ENCODE data around the gene DNAJB8.
A peak's percentile ranks its signal among the peaks of the same experiment; 100 is the strongest.

Gene DNAJB8

DNA sequence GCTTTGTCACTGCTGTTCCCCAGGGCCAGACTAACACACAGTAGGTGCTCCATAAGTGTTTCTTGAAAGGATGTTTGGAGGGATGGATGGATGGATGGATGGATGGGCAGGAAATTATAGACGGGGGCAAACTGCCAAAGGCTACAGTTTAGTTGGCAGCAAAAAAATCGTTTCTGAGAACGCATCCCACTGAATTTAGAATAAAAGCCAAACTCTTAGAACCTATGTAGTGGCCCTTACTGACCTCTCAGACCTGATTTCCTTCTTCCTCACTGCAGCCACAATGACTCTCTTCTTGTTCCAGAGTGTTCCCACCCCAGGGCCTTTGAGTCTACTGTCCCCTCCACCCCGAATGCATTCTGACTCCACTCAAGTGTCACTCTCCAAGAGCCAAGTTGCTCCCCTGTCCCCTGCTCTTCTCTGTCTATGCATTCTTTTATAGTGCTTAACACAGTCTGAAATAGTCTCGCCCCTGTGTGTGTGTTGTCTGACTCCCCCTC lies 31.5 kb upstream of the DNAJB8 start:
- Mint-ChIP-seq H3K4me3 (peak overlapping the region; percentile 38), H3K36me3 (ENCODE audit: low read depth) (no peaks in the 10 kb centered on the region), H3K9me3 (no peaks in the 10 kb centered on the region), H3K4me1 (peaks cover 5% of the 10 kb centered on the region), H3K27ac (no peak overlapping the region), H3K27me3 (peaks cover 53% of the 10 kb centered on the region)
- DNase-seq (no peak), ATAC-seq (no peak)

DNA sequence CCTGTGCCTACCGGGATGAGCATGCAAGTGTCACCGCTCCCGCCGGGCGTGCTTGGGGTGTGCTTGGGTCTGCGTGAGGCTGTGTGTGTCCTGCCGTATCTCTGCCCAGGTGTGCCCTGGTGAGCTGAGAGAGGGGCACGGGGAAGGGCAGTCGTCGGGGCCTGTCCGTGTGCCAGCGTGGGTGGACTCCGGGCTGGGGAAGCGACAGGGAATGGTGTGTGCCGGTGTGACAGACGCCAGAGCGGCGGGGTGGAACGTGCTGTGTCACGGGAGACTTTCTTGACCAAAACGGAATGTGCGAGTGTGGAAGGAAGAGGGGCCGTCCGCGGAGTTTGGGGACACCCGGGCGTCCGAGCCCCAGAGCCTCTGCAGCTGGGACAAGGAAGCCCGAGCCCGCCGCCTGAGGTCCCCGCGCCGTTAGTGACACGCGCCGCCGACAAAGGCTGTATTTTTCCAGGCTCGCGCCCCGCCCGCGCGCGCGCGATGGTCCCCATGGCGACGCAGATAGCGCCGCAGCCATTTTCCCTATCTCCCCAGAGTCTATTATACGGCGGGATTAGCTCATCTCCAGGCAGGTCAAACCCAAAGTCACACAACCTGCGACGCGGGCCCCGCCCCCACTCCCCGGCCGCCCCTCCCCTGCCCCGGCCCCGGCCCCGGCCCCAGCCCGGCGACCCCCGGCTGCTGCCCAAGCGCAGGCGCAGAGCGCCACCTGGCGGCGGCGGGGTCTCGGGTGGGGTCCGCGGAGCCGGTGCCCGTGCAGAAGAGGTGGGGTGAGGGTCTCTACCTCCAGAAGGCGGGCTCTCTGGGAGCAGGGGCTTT lies 30.8 kb upstream of the DNAJB8 start:
- Mint-ChIP-seq H3K4me3 (peak overlapping the region; percentile 65), H3K36me3 (ENCODE audit: low read depth) (no peaks in the 10 kb centered on the region), H3K4me1 (peaks cover 5% of the 10 kb centered on the region), H3K9me3 (no peaks in the 10 kb centered on the region), H3K27ac (peak overlapping the region; percentile 58), H3K27me3 (peaks cover 53% of the 10 kb centered on the region)
- peak; percentile 57 for ATAC-seq
- DNase-seq = peak; percentile 78

GRCh38 chr3:128496602-128497304 lies 30.1 kb upstream of the DNAJB8 start:
- Mint-ChIP-seq H3K36me3 (ENCODE audit: low read depth) (no peaks in the 10 kb centered on the region), H3K27ac (no peak overlapping the region), H3K4me3 (peak overlapping the region; percentile 65), H3K27me3 (peaks cover 58% of the 10 kb centered on the region), H3K4me1 (peaks cover 10% of the 10 kb centered on the region), H3K9me3 (no peaks in the 10 kb centered on the region)
- no peak for DNase-seq
- no peak for ATAC-seq

DNA sequence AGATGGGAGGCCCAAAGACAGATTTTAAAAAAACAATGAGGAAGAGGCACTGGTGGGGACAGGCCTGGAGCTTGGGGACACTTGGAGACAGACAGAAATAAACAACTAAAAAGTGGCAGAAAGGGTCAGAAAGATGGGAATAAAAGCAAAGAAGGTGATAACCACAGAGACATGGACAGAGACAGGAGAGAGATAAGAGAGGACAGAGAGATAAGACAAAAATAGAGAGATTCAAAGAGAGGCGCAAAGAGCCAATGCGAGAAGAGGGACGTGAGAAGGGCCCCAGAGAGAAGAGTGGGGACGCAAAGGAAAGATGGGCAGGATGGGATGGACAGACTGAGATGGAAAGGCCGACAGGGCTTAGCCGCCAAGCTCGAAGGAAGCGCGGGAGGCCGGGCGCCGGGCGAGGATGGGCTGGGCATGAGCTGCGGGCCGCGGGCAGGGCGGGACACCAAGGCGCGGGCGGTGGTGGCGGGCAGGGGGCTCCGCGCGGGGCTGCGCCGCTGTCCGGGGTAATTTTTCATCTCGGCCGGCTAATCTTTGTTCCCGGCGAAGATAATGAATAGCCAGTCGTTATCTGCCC lies 29.4 kb upstream of the DNAJB8 start:
- Mint-ChIP-seq H3K9me3 (no peaks in the 10 kb centered on the region), H3K4me3 (no peak overlapping the region), H3K4me1 (peaks cover 11% of the 10 kb centered on the region), H3K36me3 (ENCODE audit: low read depth) (no peaks in the 10 kb centered on the region), H3K27me3 (peaks cover 63% of the 10 kb centered on the region), H3K27ac (no peak overlapping the region)
- DNase-seq = no peak
- ATAC-seq = no peak

DNA sequence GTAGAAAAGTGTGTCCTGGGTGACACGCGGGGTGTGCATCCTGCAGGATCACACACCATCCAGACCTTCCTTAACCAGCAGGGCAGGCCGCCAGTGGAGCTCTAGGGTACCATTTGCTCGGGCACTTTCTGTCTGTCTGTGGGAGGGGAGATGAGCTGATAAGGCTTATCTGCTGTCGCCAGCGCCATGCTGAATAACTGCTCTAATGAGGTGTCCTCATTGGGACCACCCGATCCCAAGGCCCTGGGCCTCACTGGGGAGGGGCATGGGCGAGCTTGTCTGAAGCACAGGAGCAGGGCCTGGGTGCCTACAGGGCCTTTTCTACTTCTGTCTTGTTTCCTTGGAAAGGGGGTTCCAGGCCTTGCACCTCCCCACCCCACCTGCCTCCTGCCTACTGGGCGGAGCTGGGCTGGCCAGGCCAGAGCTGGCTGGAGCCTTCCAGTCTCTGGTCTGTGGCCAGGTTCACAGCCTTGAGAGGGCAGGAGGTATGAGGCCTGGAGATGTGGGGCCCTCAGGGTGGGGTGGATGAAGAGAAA lies 28.8 kb upstream of the DNAJB8 start:
- no peak overlapping the region for H3K4me3 Mint-ChIP-seq
- no peak for ATAC-seq
- peaks cover 67% of the 10 kb centered on the region for H3K27me3 Mint-ChIP-seq
- no peak overlapping the region for H3K27ac Mint-ChIP-seq
- H3K36me3 Mint-ChIP-seq (ENCODE audit: low read depth) = no peaks in the 10 kb centered on the region
- DNase-seq = no peak
- H3K4me1 Mint-ChIP-seq = peaks cover 14% of the 10 kb centered on the region
- no peaks in the 10 kb centered on the region for H3K9me3 Mint-ChIP-seq

DNA sequence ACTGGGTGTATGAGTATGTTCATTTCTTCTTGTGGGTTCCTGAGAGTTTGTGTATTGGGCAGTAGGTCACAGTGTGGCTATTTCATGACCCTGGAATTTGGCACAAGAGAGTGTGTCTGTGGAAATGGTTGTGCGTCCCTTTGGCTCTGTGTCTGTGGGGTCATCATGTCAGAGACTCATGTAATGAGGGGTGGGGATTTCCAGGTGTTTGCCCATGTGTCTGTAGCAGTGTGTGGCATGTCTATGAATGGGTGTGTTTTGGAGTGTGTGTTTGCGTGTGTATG lies 27.6 kb upstream of the DNAJB8 start:
- peaks cover 69% of the 10 kb centered on the region for H3K27me3 Mint-ChIP-seq
- H3K4me1 Mint-ChIP-seq = peaks cover 19% of the 10 kb centered on the region
- no peaks in the 10 kb centered on the region for H3K36me3 Mint-ChIP-seq (ENCODE audit: low read depth)
- no peak overlapping the region for H3K27ac Mint-ChIP-seq
- no peaks in the 10 kb centered on the region for H3K9me3 Mint-ChIP-seq
- ATAC-seq = no peak
- no peak overlapping the region for H3K4me3 Mint-ChIP-seq
- no peak for DNase-seq

- H3K9me3 Mint-ChIP-seq = no peaks in the 10 kb centered on the region
- ATAC-seq (no peak), DNase-seq (no peak)
- H3K4me3 Mint-ChIP-seq = peak overlapping the region; percentile 23
- no peak overlapping the region for H3K27ac Mint-ChIP-seq
- H3K27me3 Mint-ChIP-seq = peaks cover 65% of the 10 kb centered on the region
- H3K4me1 Mint-ChIP-seq = peaks cover 19% of the 10 kb centered on the region
- H3K36me3 Mint-ChIP-seq (ENCODE audit: low read depth) = no peaks in the 10 kb centered on the region
Measured at GRCh38 chr3:128493570-128494366, 27.1 kb upstream of the DNAJB8 start.

DNA sequence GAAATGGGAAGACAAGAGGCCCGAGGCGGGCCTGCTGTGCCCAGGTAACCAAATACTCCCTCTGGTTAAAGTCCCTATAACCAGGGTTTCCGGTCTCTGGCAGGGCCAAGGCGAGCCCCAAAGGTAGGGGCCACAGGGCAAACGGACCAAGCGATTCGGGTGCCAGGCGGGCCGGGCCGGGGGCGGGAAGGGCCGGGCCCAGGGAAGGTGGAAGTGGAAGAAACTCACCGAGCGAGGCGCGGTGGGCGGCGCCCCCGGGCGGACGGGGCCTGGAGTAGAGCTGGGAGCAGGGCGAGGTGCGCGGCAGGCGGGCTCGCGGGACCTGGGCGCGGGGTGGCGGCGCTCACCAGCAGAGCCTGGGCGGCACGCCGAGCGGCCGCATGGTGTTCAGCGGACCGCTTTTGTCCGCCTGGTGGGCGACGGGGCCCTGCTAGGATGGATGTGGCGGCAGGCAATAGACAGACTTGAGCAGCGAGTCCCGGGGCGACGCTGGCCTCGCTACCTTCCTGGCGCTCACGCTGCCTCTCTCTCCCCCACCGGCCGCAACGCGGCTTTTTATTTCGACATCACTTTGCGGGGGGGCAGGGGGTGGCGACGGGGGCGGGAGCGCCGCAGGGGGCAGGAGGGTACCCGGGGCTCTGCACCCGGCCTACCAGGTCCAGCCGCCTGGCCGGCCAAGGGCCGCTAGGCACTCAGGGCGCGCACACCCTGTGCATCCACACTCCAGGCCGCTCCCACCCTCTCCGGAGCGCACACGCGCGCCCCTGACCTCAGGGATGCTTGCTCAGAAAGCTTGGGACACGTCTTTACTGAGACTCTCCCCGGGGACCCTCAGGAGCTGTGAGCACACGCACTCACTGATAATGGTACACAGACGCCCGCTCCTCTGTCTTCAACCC lies 26.2 kb upstream of the DNAJB8 start, which contains the start of gene GATA2:
GATA2 (minus strand) TSS at position 531 of the 899 bp plus-strand sequence. CDS start 6,170 bp downstream, outside the sequence.
- ATAC-seq = no peak
- DNase-seq = peak; percentile 46
- no peaks in the 10 kb centered on the region for H3K36me3 Mint-ChIP-seq (ENCODE audit: low read depth)
- H3K27ac Mint-ChIP-seq = no peak within 1 kb of the TSS
- peaks cover 65% of the 10 kb centered on the region for H3K27me3 Mint-ChIP-seq
- H3K4me1 Mint-ChIP-seq = peaks cover 21% of the 10 kb centered on the region
- H3K9me3 Mint-ChIP-seq = no peaks in the 10 kb centered on the region
- H3K4me3 Mint-ChIP-seq = peak within 1 kb of the TSS; percentile 23

- Mint-ChIP-seq H3K4me1 (peaks cover 22% of the 10 kb centered on the region), H3K36me3 (ENCODE audit: low read depth) (no peaks in the 10 kb centered on the region), H3K9me3 (no peaks in the 10 kb centered on the region), H3K27ac (no peak overlapping the region), H3K27me3 (peaks cover 65% of the 10 kb centered on the region), H3K4me3 (peak overlapping the region; percentile 14)
- DNase-seq (peak; percentile 15), ATAC-seq (no peak)
Measured at GRCh38 chr3:128491941-128492670, 25.4 kb upstream of the DNAJB8 start.

DNA sequence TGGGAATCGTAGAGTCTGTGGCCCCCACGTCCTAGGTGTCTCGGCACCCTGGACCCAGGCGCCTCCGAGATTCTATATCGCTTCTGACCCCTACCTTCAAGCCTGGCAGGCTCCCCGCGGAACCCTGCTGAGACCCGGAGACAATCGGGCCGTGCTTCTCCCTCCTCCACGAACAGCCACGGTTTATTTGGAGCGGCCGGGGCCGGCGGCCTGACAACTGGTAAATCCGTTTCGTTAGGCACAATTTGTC lies 24.9 kb upstream of the DNAJB8 start:
- H3K4me3 Mint-ChIP-seq = peak overlapping the region; percentile 14
- peaks cover 66% of the 10 kb centered on the region for H3K27me3 Mint-ChIP-seq
- H3K4me1 Mint-ChIP-seq = peaks cover 24% of the 10 kb centered on the region
- DNase-seq = no peak
- H3K9me3 Mint-ChIP-seq = no peaks in the 10 kb centered on the region
- H3K27ac Mint-ChIP-seq = no peak overlapping the region
- no peaks in the 10 kb centered on the region for H3K36me3 Mint-ChIP-seq (ENCODE audit: low read depth)
- ATAC-seq = no peak

GRCh38 chr3:128490915-128491690 lies 24.4 kb upstream of the DNAJB8 start:
- DNase-seq (no peak), ATAC-seq (no peak)
- Mint-ChIP-seq H3K27ac (no peak overlapping the region), H3K4me1 (peaks cover 23% of the 10 kb centered on the region), H3K27me3 (peaks cover 70% of the 10 kb centered on the region), H3K36me3 (ENCODE audit: low read depth) (no peaks in the 10 kb centered on the region), H3K9me3 (no peaks in the 10 kb centered on the region), H3K4me3 (peak overlapping the region; percentile 14)

DNA sequence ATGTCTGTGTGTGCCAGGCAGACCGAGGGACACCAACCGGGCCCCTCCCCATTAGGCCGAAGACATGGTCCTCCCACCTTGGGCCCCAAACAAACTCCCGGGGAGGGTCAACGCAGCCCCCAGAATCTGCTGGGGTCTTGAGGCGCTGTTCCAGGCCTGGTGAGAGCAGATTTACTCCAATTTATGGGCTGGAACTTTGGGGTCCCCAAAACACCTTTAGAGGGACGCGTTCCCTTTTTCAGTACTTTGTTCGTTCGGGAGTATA lies 23.9 kb upstream of the DNAJB8 start:
- no peak for ATAC-seq
- Mint-ChIP-seq H3K4me3 (no peak overlapping the region), H3K36me3 (ENCODE audit: low read depth) (no peaks in the 10 kb centered on the region), H3K9me3 (no peaks in the 10 kb centered on the region), H3K27ac (no peak overlapping the region), H3K4me1 (peaks cover 22% of the 10 kb centered on the region), H3K27me3 (peaks cover 69% of the 10 kb centered on the region)
- DNase-seq = no peak
